Activated T-cell treated with anti-CD3 and anti-CD28 coated beads, Interleukin-2, amount 50 U/mL, for 1 hour (primary cell): ENCODE results near the gene GRAMD4.

ENCODE experiments used
- DNase-seq: peaks from one replicate; pipeline ENCODE4 v3.0.0-alpha.2; 2020

Gene GRAMD4

GRCh38 chr22:46659059-46659790 lies 39.0 kb downstream of the GRAMD4 start:
- DNase-seq: no peak

- DNase-seq: no peak
Measured at GRCh38 chr22:46659791-46660186, 39.6 kb downstream of the GRAMD4 start.

GRCh38 chr22:46660604-46661201 lies 40.5 kb downstream of the GRAMD4 start:
- DNase-seq: peak; percentile 48

DNA sequence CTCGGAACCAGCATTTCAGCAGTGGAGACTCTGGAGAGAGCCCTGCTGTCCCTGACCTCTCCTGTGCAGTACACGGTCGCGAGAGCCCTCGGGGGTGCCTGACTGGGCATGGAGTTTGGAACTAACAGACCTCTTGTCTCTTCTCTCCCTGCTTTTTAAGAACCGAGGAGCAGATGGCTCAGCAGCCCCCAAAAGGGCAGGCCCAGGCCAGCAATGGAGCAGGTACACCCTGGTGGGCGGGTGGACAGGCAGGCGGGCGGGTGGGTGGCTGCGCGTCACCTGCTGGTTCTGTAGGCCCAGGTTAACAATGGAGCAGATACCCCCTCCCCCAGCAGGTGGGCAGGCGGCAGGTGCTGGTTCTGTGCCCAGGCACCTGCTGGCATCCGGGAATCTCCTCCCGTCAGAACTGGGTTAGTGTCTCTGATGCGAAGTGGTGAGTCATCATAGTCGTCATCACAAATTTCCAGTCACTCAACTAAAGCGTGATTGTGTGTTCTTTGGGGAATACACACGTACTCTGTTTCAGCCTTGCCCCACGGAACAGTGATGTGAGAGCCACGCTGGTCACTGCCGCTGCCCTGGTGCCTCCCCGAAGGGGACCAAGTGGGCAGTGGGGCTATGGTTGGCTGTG lies 41.1 kb downstream of the GRAMD4 start:
- DNase-seq: peak; percentile 57

GRCh38 chr22:46662226-46662625 lies 42.0 kb downstream of the GRAMD4 start:
- DNase-seq: no peak

- no peak for DNase-seq
Measured at GRCh38 chr22:46663001-46663400, 42.8 kb downstream of the GRAMD4 start.

- DNase-seq: no peak
Measured at GRCh38 chr22:46663436-46664100, 43.4 kb downstream of the GRAMD4 start.

GRCh38 chr22:46664301-46664855 lies 44.2 kb downstream of the GRAMD4 start:
- no peak for DNase-seq

GRCh38 chr22:46665151-46665695 lies 45.0 kb downstream of the GRAMD4 start:
- DNase-seq: no peak

- DNase-seq: no peak
Measured at GRCh38 chr22:46665751-46666280, 45.6 kb downstream of the GRAMD4 start.

DNA sequence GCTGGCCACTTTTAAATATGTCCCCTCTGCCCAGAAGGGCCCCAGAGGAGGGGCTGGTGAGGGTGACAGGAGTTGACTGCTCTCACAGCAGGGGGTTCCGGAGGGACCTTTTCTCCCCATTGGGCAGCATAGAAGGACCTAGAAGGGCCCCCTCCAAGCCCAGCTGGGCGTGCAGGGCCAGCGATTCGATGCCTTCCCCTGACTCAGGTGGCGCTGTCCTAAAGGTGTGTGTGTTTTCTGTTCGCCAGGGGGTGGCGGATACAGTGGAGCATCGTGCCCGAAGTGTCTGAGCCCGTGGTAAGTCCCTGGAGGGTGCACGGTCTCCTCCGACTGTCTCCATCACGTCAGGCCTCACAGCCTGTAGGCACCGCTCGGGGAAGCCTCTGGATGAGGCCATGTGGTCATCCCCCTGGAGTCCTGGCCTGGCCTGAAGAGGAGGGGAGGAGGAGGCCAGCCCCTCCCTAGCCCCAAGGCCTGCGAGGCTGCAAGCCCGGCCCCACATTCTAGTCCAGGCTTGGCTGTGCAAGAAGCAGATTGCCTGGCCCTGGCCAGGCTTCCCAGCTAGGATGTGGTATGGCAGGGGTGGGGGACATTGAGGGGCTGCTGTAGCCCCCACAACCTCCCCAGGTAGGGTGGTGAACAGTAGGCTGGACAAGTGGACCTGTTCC lies 46.5 kb downstream of the GRAMD4 start:
- DNase-seq: no peak

GRCh38 chr22:46667245-46667623 lies 47.0 kb downstream of the GRAMD4 start:
- DNase-seq: no peak

DNA sequence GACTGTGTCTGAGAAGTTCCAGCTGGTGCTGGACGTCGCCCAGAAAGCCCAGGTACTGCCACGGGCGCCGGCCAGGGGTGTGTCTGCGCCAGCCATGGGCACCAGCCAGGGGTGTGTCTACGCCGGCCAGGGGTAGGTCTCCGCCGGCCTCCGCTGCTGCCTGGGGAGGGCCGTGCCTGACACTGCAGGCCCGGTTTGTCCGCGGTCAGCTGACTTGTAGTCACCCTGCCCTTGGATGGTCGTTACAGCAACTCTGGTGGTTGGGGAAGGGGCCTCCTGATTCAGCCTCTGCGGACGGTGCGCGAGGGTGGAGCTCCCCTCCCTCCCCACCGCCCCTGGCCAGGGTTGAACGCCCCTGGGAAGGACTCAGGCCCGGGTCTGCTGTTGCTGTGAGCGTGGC lies 47.9 kb downstream of the GRAMD4 start:
- no peak for DNase-seq

DNA sequence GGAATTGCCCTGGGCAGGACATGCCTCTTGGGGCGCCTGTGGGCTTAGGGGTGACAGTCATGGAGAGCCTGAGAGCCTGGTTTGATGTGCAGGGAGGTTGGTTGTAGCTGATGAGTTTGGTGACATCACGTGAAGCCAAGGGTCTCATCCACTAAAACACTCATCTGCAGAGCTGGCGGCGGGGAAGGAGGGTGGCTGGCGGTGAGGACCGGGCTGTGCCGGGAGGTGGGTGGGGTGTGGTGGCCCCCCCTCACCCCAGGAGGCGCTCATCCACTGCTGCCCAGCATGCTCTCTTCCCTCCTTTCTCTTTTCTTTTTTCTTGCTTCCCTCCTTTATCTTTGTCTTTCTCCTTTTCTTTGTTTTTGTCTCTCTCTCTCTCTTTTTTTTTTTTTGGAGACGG lies 49.0 kb downstream of the GRAMD4 start:
- DNase-seq: no peak

DNA sequence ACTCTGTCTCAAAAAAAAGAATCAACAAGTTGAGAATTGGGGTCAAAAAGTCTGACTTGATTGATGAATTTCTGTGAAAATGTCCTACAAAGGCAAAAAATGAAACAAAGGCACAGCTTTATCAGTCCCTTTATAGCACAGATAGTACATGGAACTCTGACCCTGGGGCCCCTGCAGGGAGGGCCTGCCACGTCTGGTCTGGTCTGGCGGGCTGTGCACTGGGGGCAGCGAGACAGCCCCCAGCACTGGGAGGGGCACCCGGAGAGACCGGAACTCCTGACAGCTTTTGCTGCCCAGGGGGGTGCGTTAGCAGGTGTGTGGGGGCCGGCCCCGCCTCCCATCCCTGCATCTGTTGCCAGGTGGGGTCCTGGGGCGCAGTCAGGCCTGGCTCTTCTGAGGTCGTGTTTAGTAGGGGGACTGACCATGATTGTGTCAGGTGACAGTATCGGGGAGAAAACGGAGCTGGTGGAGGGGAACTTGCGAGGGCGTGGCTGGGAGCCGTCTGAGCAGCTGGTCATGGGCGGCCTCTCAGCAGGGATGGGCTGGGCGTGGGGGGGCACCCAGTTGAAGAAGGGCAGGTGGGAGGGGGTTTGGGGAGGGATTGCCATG lies 51.7 kb downstream of the GRAMD4 start:
- no peak for DNase-seq

GRCh38 chr22:46672731-46673130 lies 52.5 kb downstream of the GRAMD4 start:
- no peak for DNase-seq

GRCh38 chr22:46673205-46673604 lies 53.0 kb downstream of the GRAMD4 start:
- no peak for DNase-seq

DNA sequence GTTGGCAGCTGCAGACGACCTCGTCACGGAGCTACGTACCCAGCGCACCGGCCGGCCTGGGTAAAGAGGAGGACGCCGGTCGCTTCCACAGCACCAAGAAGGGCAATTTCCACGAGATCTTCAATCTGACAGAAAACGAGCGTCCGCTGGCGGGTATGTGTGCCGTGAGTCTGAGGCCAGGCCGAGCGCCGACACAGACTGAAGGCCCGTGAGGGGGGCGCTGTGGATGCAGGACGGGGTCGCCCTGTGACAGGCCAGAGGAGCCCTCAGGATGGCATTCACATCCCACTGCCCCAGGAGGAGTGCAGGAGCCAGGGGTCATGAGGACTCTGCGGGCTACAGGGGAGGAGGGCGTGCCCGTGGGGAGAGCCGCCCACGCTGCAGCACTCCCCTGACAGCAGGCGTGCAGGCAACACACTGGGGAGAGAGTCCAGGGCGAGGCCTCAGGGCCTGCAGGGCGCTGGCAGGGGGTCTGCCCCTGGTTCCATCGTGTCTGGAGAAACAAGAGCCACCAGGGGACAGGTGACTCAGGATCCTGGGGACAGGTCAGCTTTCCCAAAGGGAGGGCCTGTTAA lies 53.6 kb downstream of the GRAMD4 start:
- no peak for DNase-seq

- DNase-seq: peak; percentile 93
Measured at GRCh38 chr22:46674367-46674781, 54.2 kb downstream of the GRAMD4 start.

- no peak for DNase-seq
Measured at GRCh38 chr22:46674906-46675305, 54.7 kb downstream of the GRAMD4 start.

- DNase-seq: no peak
Measured at GRCh38 chr22:46675479-46675878, 55.3 kb downstream of the GRAMD4 start.
